Aorta (tissue), 5 donors: ENCODE results near the gene QPCT. TPM values are rescaled to one million over a fixed set of nuclear protein-coding genes. Genes with fewer than 3 reads are reported as not detected.
"Not testable (repeated sequence)": the region's sequence is repeated elsewhere in the genome, so short reads cannot be mapped to it uniquely, and the experiment has no call there.

Experiments
- ATAC-seq: fragments of 200-7000 bp; cut with Tn5 transposase; one replicate; pipeline ENCODE4 v1.9.1; 2022; ENCODE audit warnings: moderate library complexity; ENCODE audit not compliant: low FRiP score
- DNase-seq, 2 donors: peaks; one replicate each; pipeline ENCODE4 v3.0.0-alpha.2; 2020
- H3K27ac ChIP-seq, 2 donors: one replicate each; pipeline ENCODE4 v1.5.1; 2013; ENCODE audit warnings: low read length in 2 of 2, mild to moderate bottlenecking in 2 of 2, moderate library complexity in 2 of 2, control low read depth in 1 of 2, inconsistent platforms in 1 of 2, low read depth in 1 of 2
- H3K27me3 ChIP-seq, 2 donors: one replicate each; pipeline ENCODE4 v1.6.1; 2013; ENCODE audit warnings: control low read depth in 1 of 2, low read length in 1 of 2, mild to moderate bottlenecking in 1 of 2, moderate library complexity in 1 of 2; ENCODE audit not compliant: insufficient read depth in 2 of 2, control insufficient read depth in 1 of 2
- H3K36me3 ChIP-seq, 2 donors: one replicate each; pipeline ENCODE4 v1.6.1; 2013; ENCODE audit warnings: control low read depth in 1 of 2, low read length in 1 of 2, mild to moderate bottlenecking in 1 of 2; ENCODE audit not compliant: insufficient read depth in 2 of 2, control insufficient read depth in 1 of 2
- H3K4me1 ChIP-seq, 2 donors: one replicate each; pipeline ENCODE4 v1.6.1; 2013; ENCODE audit warnings: low read length in 2 of 2, control low read depth in 1 of 2, mild to moderate bottlenecking in 1 of 2, moderate library complexity in 1 of 2; ENCODE audit not compliant: insufficient read depth in 2 of 2, control insufficient read depth in 1 of 2
- H3K4me3 ChIP-seq, 2 donors: one replicate each; pipeline ENCODE4 v1.5.1; 2013; ENCODE audit warnings: low read length in 2 of 2, control low read depth in 1 of 2, mild to moderate bottlenecking in 1 of 2
- H3K9me3 ChIP-seq: one replicate; pipeline ENCODE4 v1.6.1; 2013; ENCODE audit warnings: mild to moderate bottlenecking, low read length; ENCODE audit not compliant: control insufficient read depth
- WGBS, 2 donors: extraction: QIAGEN DNeasy Blood & Tissue Kit; methylation state at CpG; one replicate each; pipeline ENCODE4 v1.1.7; 2013; 5-methylcytosine and 5-hydroxymethylcytosine counted together
- intact Hi-C, 2 donors: fragments of 100-400 bp; cut with DNase I; formaldehyde crosslinking; loops; one replicate each; pipeline versions ENCODE4 v1.14.2 to v1.15.0; 2022
- long read RNA-seq, 2 donors: library from polyadenylated mRNA; unstranded; transcript quantifications; one replicate each; pipeline ENCODE4 v2.0.0, GENCODE V29; 2020 to 2021
- polyA plus RNA-seq, 2 donors: library from polyadenylated mRNA; stranded (reverse); fragments of 200-250 nt; gene quantifications; one replicate each; pipeline ENCODE4 v1.2.3, GENCODE V29; 2013
- total RNA-seq, 2 donors: library from RNA; stranded (reverse); fragmentation: NEBNext Ultra II Directional; extraction: Animal tissue kit (Norgen Biotek cat#: 25700); gene quantifications; one replicate each; pipeline ENCODE4 v1.2.1, GENCODE V29; 2021
- donor health status: healthy with polysubstance abuse.
- donor health status: Bipolar disorder and iron deficiency.
- donor health status: DM: no; HTN: no; CAD: no.
- donor health status: DM: no; HTN: no; CAD: no.
- donor health status: DM: yes; HTN: yes; CAD: no.

Gene QPCT
- total RNA-seq (1 to 10 TPM; 3.8 to 4.0 TPM), polyA plus RNA-seq (1 to 10 TPM; 1.9 to 5.5 TPM)
- long read RNA-seq, donor 1, transcript QPCT-201 (7 exons, 1,739 nt): major isoform, 25 of 26 reads
- long read RNA-seq, donor 1, partial matches to known transcripts: 1 of 26 reads
- long read RNA-seq, donor 1, other reads (novel, unspliced or antisense): 0 of 26 reads
- long read RNA-seq, donor 2, partial matches to known transcripts: 0 of 1 reads
- long read RNA-seq, donor 2, other reads (novel, unspliced or antisense): 0 of 1 reads

DNA sequence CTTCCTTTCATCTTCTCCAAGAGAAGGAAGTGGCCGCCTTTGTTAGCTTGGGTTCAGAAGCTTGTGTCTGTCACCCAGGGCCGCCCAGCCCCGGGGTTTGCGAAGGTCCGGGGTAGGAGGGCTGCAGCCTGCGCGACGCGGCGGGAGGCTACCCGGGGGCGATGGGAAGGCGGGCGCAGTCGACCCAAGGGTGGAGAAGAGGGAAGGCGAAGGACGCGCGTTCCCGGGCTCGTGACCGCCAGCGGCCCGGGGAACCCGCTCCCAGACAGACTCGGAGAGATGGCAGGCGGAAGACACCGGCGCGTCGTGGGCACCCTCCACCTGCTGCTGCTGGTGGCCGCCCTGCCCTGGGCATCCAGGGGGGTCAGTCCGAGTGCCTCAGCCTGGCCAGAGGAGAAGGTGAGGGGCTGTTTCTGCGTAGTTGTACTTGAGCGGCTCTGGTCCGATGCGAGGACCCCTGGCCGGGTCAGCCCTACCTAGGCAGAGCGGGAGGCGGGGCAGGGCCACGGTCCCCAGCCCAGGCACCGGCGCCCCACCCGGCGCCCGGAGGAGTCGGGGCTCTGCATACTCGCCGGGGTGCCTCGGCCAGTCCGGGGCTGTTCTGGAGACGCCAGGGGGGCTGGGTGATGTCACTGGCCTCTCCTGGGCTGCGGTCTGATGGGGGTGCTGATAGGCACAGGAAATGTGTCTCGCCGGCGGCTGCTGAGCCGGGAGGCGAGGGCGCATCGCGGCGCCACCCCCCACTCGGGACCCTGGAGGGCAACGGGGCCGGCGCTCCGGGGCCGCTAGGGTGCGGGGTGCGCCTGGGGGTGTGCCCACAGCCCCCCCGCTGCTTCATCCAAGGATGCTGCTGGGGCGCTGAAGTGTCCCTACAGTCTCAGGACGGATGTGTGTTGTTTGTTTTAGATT, at the start of gene QPCT:
Gene QPCT, plus strand, starts transcription at position 178 of the 909 bp plus-strand sequence. Its CDS starts 102 bp downstream, at position 280.
- H3K9me3 ChIP-seq: no peaks in the 10 kb centered on the region
- no peaks in the 10 kb centered on the region for H3K4me1 ChIP-seq
- WGBS, 2 donors: 1 to 2% methylated on average over 55 to 73 of the region's 73 CpGs
- ATAC-seq (peak; percentile 80), DNase-seq (peak; percentile 81 to 85)
- H3K27me3 ChIP-seq: no peaks in the 10 kb centered on the region
- H3K27ac ChIP-seq: no peak within 1 kb of the TSS
- H3K4me3 ChIP-seq: peak within 1 kb of the TSS; percentile 29 to 36
- no peaks in the 10 kb centered on the region for H3K36me3 ChIP-seq
- intact Hi-C loops: no loop called here

DNA sequence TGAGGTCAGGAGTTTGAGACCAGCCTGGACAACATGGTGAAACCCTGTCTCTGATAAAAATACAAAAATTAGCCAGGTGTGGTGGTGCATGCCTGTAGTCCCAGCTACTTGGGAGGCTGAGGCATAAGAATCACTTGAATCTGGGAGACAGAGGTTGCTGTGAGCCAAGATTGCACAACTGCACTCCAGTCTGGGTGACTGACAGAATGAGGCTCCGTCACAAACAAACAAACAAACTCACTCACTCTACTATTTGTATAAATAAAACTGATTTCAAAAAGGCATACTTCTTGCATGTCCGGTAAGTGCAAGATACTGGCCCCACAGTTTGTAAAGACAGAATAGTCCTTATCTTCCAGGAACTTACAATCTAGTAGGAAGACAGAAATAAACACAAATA, 49.6 kb upstream of the QPCT start:
- H3K27ac ChIP-seq, H3K27me3 ChIP-seq, ATAC-seq, DNase-seq, H3K4me1 ChIP-seq, H3K4me3 ChIP-seq, intact Hi-C loops, H3K9me3 ChIP-seq, H3K36me3 ChIP-seq: not testable (repeated sequence)
- 96 to 100% methylated on average over 2 of the region's 2 CpGs for WGBS, 2 donors

DNA sequence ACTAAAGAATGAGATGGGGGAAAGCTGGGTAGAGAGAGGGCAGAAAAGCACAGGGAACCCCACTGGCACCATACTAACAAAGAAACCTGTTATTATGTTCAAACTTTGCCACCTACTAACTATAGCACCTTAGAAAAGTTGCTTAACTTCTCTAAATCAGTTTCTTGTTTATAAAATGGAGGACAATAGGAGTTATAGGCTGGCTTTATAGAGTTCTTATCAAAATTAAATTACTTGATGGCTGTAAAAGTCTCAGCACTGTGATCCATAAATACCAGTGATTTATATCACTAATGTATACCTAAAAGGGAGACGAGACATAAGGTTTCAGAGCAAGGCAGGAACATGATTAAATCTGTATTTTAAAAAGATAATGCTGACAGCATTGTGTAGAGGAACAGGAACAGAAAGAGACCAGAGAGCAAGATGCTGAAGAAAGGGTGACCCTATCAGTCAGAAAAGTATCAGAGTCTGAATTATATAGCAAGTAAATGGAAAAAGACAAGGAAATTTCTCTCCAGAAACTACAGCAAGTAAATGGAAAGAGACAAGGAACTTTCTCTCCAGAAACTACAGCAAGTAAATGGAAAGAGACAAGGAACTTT, 48.9 kb upstream of the QPCT start:
- ATAC-seq: no peak

DNA sequence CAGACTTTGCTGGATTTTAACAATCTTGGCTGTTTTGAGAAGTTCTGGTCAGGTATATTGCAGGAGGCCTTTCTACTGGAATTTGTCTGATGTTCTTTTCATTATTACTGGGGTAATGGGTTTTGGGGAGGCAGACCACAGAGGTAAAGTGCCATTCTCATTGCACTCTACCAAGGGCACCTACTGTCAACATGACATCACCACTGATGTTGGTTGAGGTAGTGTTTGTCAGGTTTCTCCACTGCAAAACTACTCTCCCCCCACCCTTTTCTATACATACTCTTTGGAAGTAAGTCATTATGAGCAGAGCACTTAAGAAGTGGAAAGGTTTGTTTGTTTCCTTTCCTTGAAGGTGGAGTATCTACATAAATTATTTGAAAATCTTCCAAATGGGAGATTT, 46.8 kb upstream of the QPCT start:
- no peak overlapping the region for H3K27ac ChIP-seq
- no peaks in the 10 kb centered on the region for H3K27me3 ChIP-seq
- H3K9me3 ChIP-seq: no peaks in the 10 kb centered on the region
- intact Hi-C loops: no loop called here
- peaks cover 0 to 4% of the 10 kb centered on the region in 2 donors for H3K4me1 ChIP-seq
- ATAC-seq: no peak
- peaks cover 0 to 1% of the 10 kb centered on the region in 2 donors for H3K36me3 ChIP-seq
- no peak overlapping the region for H3K4me3 ChIP-seq
- no peak for DNase-seq

More for the DNA sequence above, 48.9 kb upstream of the QPCT start:
- Histone ChIP-seq H3K27ac (no peak overlapping the region), H3K4me3 (no peak overlapping the region), H3K36me3 (peaks cover 0 to 3% of the 10 kb centered on the region in 2 donors), H3K27me3 (no peaks in the 10 kb centered on the region), H3K9me3 (no peaks in the 10 kb centered on the region), H3K4me1 (no peaks in the 10 kb centered on the region)
- WGBS, 2 donors: 66 to 81% methylated on average over 1 of the region's 1 CpG
- DNase-seq: no peak
- intact Hi-C loops: no loop called here

DNA sequence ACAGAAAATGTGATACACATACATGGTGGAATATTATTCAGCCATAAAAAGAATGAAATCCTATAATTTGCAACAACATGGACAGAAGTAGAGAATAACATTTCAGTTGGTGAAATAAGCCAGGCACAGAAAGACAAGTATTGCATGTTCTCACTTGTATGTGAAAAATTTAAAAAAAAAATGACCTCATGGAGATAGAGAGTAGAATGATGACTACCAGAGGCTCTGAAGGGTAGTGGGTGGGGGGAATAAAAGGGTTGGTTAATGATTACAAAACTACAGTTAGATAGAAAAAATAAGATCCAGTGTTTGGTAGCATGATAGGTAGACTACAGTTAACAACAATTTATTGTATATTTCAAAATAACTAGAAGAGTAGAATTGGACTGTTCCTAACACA, 44.3 kb upstream of the QPCT start:
- Histone ChIP-seq H3K27ac (no peak overlapping the region), H3K36me3 (no peaks in the 10 kb centered on the region), H3K4me3 (no peak overlapping the region), H3K27me3 (no peaks in the 10 kb centered on the region), H3K9me3 (no peaks in the 10 kb centered on the region), H3K4me1 (peaks cover 0 to 4% of the 10 kb centered on the region in 2 donors)
- intact Hi-C loops: no loop called here
- no peak for DNase-seq
- ATAC-seq: no peak

DNA sequence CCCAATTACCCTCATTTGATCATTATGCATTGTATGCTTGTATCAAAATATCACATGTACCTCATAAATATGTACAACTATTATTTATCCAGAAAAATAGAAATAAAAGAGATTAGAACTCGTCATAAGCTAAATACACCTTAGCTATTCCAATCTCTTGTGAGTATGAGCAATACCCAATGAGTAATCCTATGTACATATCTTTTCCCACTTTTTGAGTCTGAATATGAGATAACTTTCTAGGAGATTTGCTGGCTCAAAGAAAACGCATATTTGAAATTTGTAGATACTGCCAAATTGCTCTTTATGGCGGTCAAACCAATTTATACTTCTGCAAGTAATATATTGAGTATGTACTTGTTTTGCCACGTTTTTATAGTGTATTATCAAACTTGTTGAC, 43.9 kb upstream of the QPCT start:
- H3K36me3 ChIP-seq: no peaks in the 10 kb centered on the region
- ATAC-seq: no peak
- WGBS, 2 donors: 85 to 90% methylated on average over 4 of the region's 4 CpGs

DNA sequence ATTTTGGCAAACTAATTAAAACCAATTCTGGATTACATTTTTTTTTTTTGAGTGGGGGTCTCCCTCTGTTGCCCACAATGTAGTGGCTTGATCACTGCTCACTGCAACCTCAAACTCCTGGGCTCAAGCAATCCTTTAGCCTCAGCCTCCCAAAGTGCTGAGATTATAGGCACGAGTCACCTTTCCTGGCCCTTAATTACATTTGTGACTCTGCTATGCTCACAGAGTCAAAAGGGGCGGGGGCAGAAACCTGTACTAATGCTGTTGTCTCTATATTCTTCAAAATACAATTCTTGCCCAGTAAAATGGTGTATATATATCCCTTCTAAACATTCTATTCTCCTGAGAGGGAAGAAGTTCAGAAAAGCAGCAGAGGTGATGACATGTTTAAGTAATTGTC, 43.0 kb upstream of the QPCT start:
- 67 to 74% methylated on average over 2 of the region's 2 CpGs for WGBS, 2 donors
- intact Hi-C loops: no loop called here
- DNase-seq (no peak), ATAC-seq (no peak)
- no peak overlapping the region for H3K27ac ChIP-seq
- H3K4me3 ChIP-seq: no peak overlapping the region
- no peaks in the 10 kb centered on the region for H3K9me3 ChIP-seq
- H3K4me1 ChIP-seq: peaks cover 2 to 6% of the 10 kb centered on the region in 2 donors
- no peaks in the 10 kb centered on the region for H3K36me3 ChIP-seq
- no peaks in the 10 kb centered on the region for H3K27me3 ChIP-seq

More for the DNA sequence above, 43.9 kb upstream of the QPCT start:
- H3K4me3 ChIP-seq: no peak overlapping the region
- no peaks in the 10 kb centered on the region for H3K9me3 ChIP-seq
- DNase-seq: no peak
- H3K27me3 ChIP-seq: no peaks in the 10 kb centered on the region
- intact Hi-C loops: no loop called here
- no peak overlapping the region for H3K27ac ChIP-seq
- peaks cover 0 to 4% of the 10 kb centered on the region in 2 donors for H3K4me1 ChIP-seq

DNA sequence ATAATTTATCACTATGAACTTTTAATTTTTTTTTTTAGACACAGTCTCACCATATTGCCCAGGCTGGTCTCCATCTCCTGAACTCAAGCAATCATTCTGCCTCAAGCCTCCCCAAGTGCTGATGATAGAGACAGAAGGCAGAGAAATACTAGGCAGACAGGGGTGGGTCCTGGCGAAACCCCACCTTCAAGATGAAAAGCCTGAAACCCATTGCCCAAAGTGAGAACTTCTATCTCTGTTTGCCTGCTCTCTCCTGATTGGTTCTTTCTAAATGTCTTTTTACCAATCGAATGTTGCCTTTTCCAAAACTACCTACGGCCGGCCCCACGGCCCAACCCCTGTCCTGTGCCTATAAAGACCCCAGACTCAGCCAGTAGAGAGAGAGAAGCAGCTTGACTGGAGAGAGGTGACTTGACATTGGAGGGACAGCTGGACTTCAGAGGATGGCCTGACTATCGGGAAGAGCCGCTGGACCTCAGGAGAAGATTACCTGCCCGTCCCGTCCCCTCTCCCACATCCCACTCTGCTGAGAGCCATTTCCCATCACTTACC, 41.7 kb upstream of the QPCT start:
- H3K27ac ChIP-seq: no peak overlapping the region
- intact Hi-C loops: no loop called here
- H3K4me3 ChIP-seq: no peak overlapping the region
- no peaks in the 10 kb centered on the region for H3K36me3 ChIP-seq
- H3K4me1 ChIP-seq: peaks cover 2 to 7% of the 10 kb centered on the region in 2 donors
- H3K27me3 ChIP-seq: no peaks in the 10 kb centered on the region
- no peak for ATAC-seq
- H3K9me3 ChIP-seq: no peaks in the 10 kb centered on the region
- no peak for DNase-seq
- 98% methylated on average over 9 of the region's 9 CpGs for WGBS, 2 donors
